GM20000 (cell line): ENCODE results near the gene TACC2.

Experiments
- DNase-seq: peaks from one replicate; pipeline ENCODE4 v3.0.0; 2012; ENCODE audit warnings: low spot score
- CTCF ChIP-seq: IDR thresholded peaks from 2 replicates; pipeline ENCODE4 v1.5.1; 2012; ENCODE audit warnings: mild to moderate bottlenecking, control low read depth; ENCODE audit errors: extremely low read depth, missing control alignments

The TACC2 gene

GRCh38 chr10:122123186-122123585 is 134.2 kb downstream of the TACC2 start:
- no peak for DNase-seq
- no peak for TF ChIP-seq CTCF

GRCh38 chr10:122124342-122124741 is 135.4 kb downstream of the TACC2 start:
- DNase-seq, result no peak
- no peak for TF ChIP-seq CTCF

- TF ChIP-seq CTCF, result no peak
These were observed 135.8 kb downstream of the TACC2 start for GRCh38 chr10:122124808-122125207.

GRCh38 chr10:122126763-122127659 is 138.0 kb downstream of the TACC2 start:
- no peak for DNase-seq
- no peak for TF ChIP-seq CTCF

More at GRCh38 chr10:122124808-122125207, 135.8 kb downstream of the TACC2 start:
- no peak for DNase-seq

- no peak for TF ChIP-seq CTCF
- no peak for DNase-seq
These were observed 139.0 kb downstream of the TACC2 start for GRCh38 chr10:122127943-122128342.

- TF ChIP-seq CTCF, result no peak
- DNase-seq, result no peak
These were observed 139.4 kb downstream of the TACC2 start for GRCh38 chr10:122128357-122128756.

GRCh38 chr10:122130474-122131110 is 141.6 kb downstream of the TACC2 start:
- no peak for DNase-seq
- TF ChIP-seq CTCF, result no peak
